Activated CD4-positive, alpha-beta T cell treated with anti-CD3 and anti-CD28 coated beads, Interleukin-2, amount 50 U/mL, for 24 hours (primary cell): ENCODE measurements around the gene MPDZ.

Experiments used
- DNase-seq, 2 donors: peaks; one replicate each; pipeline ENCODE4 v3.0.0-alpha.2; 2020; ENCODE audit warnings: low read depth in 1 of 2, low spot score in 1 of 2

The MPDZ gene

GRCh38 chr9:13279284-13280141 is at the start of gene MPDZ:
Gene MPDZ, minus strand, starts transcription at chr9:13279692. Its CDS starts 29,377 bp downstream, at chr9:13250315.
- no peak for DNase-seq

- no peak for DNase-seq
Measured at GRCh38 chr9:13324988-13325387, 45.5 kb upstream of the MPDZ start.

GRCh38 chr9:13322828-13323550 is 43.5 kb upstream of the MPDZ start:
- no peak for DNase-seq

- no peak for DNase-seq
Measured at GRCh38 chr9:13318027-13318426, 38.5 kb upstream of the MPDZ start.

- DNase-seq: no peak
Measured at GRCh38 chr9:13296972-13297371, 17.5 kb upstream of the MPDZ start.

- DNase-seq: no peak
Measured at GRCh38 chr9:13295556-13295955, 16.1 kb upstream of the MPDZ start.

- DNase-seq: no peak
Measured at GRCh38 chr9:13292782-13293181, 13.3 kb upstream of the MPDZ start.

- no peak for DNase-seq
Measured at GRCh38 chr9:13292158-13292557, 12.7 kb upstream of the MPDZ start.

GRCh38 chr9:13291718-13292117 is 12.2 kb upstream of the MPDZ start:
- no peak for DNase-seq

GRCh38 chr9:13284011-13284410 is 4.5 kb upstream of the MPDZ start:
- no peak for DNase-seq

GRCh38 chr9:13282998-13283397 is 3.5 kb upstream of the MPDZ start:
- DNase-seq: no peak

- no peak for DNase-seq
Measured at GRCh38 chr9:13281356-13282016, 2.0 kb upstream of the MPDZ start.

- DNase-seq: no peak
Measured at GRCh38 chr9:13278368-13279246, 885 bp downstream of the MPDZ start.

- DNase-seq: no peak
Measured at GRCh38 chr9:13278023-13278367, 1.5 kb downstream of the MPDZ start.

- no peak for DNase-seq
Measured at GRCh38 chr9:13274886-13275641, 4.4 kb downstream of the MPDZ start.

- DNase-seq: no peak
Measured at GRCh38 chr9:13270734-13271133, 8.8 kb downstream of the MPDZ start.

GRCh38 chr9:13269589-13270452 is 9.7 kb downstream of the MPDZ start:
- DNase-seq: no peak

- DNase-seq: no peak
Measured at GRCh38 chr9:13268469-13268868, 11.0 kb downstream of the MPDZ start.

- DNase-seq: no peak
Measured at GRCh38 chr9:13267743-13268142, 11.7 kb downstream of the MPDZ start.
